H1 (cell line): ENCODE results near the gene SND1.

ENCODE experiments used
- ASH2L ChIP-seq: fragments of 200-600, 300-600 bp; sonication (generic); IDR thresholded peaks from one replicate; pipeline ENCODE4 v1.7.1; 2017; ENCODE audit warnings: low read length
- BCL11A ChIP-seq, 2 experiments: IDR thresholded peaks; one replicate each; pipeline ENCODE4 v1.6.1; 2011; ENCODE audit warnings: low read depth in 2 of 2, low read length in 2 of 2, mild to moderate bottlenecking in 2 of 2
- CTCF ChIP-seq, 3 experiments: IDR thresholded peaks; 1 replicate in 2 of 3; 2 replicates in 1 of 3; pipeline versions ENCODE4 v1.5.1 to v1.6.1; 2011; ENCODE audit warnings: low read length in 3 of 3, mild to moderate bottlenecking in 3 of 3, inconsistent platforms in 2 of 3, low read depth in 1 of 3, moderate library complexity in 1 of 3; ENCODE audit not compliant: insufficient read depth in 1 of 3; ENCODE audit errors: control extremely low read depth in 1 of 3
- EGR1 ChIP-seq: IDR thresholded peaks from 2 replicates; pipeline ENCODE4 v1.6.1; 2011; ENCODE audit warnings: low read depth, low read length, borderline replicate concordance
- EP300 ChIP-seq, 2 experiments: IDR thresholded peaks; 1 replicate in 1 of 2; 2 replicates in 1 of 2; pipeline ENCODE4 v1.6.1; 2011 to 2012; ENCODE audit warnings: low read depth in 2 of 2, low read length in 2 of 2, mild to moderate bottlenecking in 2 of 2, borderline replicate concordance in 1 of 2, inconsistent platforms in 1 of 2, moderate library complexity in 1 of 2
- GABPA ChIP-seq: IDR thresholded peaks from 2 replicates; pipeline ENCODE4 v1.6.1; 2011; ENCODE audit warnings: mild to moderate bottlenecking, low read length, moderate library complexity, borderline replicate concordance; ENCODE audit not compliant: insufficient read depth
- POLR2A ChIP-seq, 2 experiments: IDR thresholded peaks; 1 replicate in 1 of 2; 2 replicates in 1 of 2; pipeline ENCODE4 v1.6.1; 2011; ENCODE audit warnings: low read depth in 2 of 2, low read length in 2 of 2, mild to moderate bottlenecking in 2 of 2; ENCODE audit errors: control extremely low read depth in 1 of 2
- RXRA ChIP-seq: IDR thresholded peaks from 2 replicates; pipeline ENCODE4 v1.6.1; 2011; ENCODE audit warnings: low read depth, mild to moderate bottlenecking, low read length, moderate library complexity; ENCODE audit not compliant: insufficient read depth
- SP1 ChIP-seq: IDR thresholded peaks from 2 replicates; pipeline ENCODE4 v1.6.1; 2011; ENCODE audit warnings: low read depth, low read length
- TAF1 ChIP-seq: IDR thresholded peaks from 2 replicates; pipeline ENCODE4 v1.6.1; 2011; ENCODE audit warnings: mild to moderate bottlenecking, low read depth, low read length
- TCF12 ChIP-seq: IDR thresholded peaks from 2 replicates; pipeline ENCODE4 v1.6.1; 2011; ENCODE audit warnings: low read depth, mild to moderate bottlenecking, low read length
- ZNF274 ChIP-seq: IDR thresholded peaks from 2 replicates; pipeline ENCODE4 v1.7.0; 2012; ENCODE audit warnings: low read length, borderline replicate concordance; ENCODE audit errors: extremely low read depth

- TF ChIP-seq TCF12: no peak
- no peak for TF ChIP-seq GABPA
- no peak for TF ChIP-seq ASH2L
- TF ChIP-seq CTCF (IDR thresholded peaks at IDR 0.05; ENCODE audit: control extremely low read depth in 1 of 3, insufficient read depth in 1 of 3, low read depth in 1 of 3, low read length in 3 of 3): no peak
- no peak for TF ChIP-seq EGR1
- no peak for TF ChIP-seq RXRA
- TF ChIP-seq SP1: no peak
- no peak for TF ChIP-seq EP300 (IDR thresholded peaks at IDR 0.05; ENCODE audit: borderline replicate concordance in 1 of 2, low read depth in 2 of 2, low read length in 2 of 2)
- TF ChIP-seq BCL11A (IDR thresholded peaks at IDR 0.05; ENCODE audit: low read depth in 2 of 2, low read length in 2 of 2): no peak
- TF ChIP-seq ZNF274: no peak
- TF ChIP-seq TAF1: no peak
- TF ChIP-seq POLR2A (IDR thresholded peaks at IDR 0.05; ENCODE audit: control extremely low read depth in 1 of 2, low read depth in 2 of 2, low read length in 2 of 2): no peak
Observed at GRCh38 chr7:127666602-127667001, 14.6 kb downstream of the SND1 start.
